GM15510 (cell line): ENCODE results near the gene NUP50.

ENCODE experiments used
- POLR2A ChIP-seq: IDR thresholded peaks from 3 replicates; pipeline ENCODE4 v1.6.1; 2011; ENCODE audit warnings: borderline replicate concordance; ENCODE audit not compliant: insufficient read length; ENCODE audit errors: extremely low read depth

Gene NUP50

DNA sequence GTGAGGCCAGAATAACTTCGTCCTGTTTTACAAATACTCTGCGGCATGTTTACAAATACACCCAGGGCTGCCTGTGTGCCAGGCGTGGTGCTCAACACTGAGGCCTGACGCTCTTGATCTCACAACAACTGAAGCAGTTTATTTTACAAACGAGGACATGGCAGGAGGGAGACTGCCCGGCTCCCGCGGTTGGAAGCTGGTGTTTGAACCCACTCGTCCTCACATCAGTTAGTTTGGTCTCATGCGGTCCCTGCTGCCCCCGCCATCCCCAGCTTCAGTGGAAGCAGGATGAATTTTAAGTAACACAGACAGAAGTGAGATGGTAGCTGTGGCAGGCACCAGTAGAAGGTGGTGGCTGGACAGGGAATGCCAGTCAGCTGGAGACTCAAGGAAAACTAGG, 60.6 kb downstream of the NUP50 start:
- no peak for TF ChIP-seq POLR2A

DNA sequence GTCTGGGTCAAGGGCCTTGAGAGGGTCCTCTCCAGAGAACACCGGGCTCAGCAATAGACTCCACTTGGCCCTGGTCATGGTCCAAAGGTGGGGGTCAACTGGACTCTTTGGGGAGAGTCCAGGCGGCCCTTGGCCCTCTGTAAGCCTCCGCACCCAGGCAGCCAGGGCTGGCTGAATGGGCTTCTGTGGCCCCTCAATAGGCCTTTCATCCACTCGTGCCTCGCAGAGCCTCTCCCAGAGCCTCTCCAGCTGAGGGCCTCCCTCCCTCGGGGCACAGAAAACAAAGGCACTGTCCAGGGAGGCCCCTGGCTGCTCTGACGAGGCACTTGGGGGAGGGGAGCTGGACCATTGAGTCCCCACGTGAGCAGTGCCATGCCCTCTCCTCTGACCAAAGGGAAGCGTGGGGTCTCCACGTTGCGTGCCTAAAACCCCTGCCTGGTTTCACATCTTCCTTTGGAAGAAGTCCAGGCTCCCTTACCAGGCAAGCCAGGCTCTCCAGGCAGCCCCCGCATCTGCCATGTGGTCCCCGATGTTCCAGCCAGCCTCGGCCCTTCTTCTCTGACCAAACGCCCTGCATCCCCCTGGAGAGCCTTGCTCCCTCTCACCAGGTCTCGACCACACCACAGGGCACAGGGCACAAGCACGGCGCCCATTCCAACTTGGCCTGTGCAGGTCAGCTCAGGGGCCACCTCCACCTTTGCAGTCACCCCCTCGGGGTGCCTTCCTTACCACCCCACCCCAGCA, 61.4 kb downstream of the NUP50 start:
- no peak for TF ChIP-seq POLR2A

GRCh38 chr22:45225732-45226502, 62.2 kb downstream of the NUP50 start:
- no peak for TF ChIP-seq POLR2A

- TF ChIP-seq POLR2A = no peak
These were observed 62.9 kb downstream of the NUP50 start for GRCh38 chr22:45226503-45227186.

DNA sequence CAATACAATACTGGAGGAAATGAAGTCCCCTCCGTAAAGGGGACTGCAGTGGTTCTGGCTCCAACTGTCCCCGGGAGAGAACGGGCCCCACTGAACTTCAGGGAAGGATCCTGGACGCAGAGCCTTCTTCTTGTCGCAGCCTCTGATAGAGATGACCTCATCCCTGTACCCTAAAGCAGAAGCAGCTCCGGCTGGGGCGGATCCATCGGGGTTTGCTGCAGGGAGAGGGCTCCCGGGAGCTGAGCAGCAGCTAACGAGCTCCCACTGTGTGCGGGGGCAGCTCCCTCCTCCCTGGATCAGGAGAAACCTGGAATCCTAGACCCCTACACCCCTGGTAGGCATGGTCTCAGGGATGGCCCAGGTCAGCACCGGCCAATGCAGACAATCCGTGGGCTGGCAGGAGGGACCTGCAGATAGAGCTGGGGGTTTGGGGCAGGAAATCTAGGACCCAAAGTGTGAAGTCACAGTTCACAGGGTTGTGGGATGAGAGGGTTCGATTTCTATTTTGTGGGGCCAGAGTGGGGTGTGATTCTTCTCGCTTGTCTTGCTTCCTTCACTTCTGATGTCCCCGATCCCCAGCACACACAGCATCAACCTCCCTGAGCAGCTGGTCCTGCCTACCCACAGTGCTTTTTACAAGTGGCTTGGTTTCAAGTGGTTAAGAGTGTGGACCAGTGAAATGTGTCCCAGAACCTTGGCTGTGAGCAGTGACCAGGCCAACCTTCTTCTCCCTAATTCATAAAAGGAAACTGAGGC, 64.1 kb downstream of the NUP50 start:
- TF ChIP-seq POLR2A = no peak

GRCh38 chr22:45228401-45228754, 64.7 kb downstream of the NUP50 start:
- no peak for TF ChIP-seq POLR2A

- no peak for TF ChIP-seq POLR2A
These were observed 65.5 kb downstream of the NUP50 start for GRCh38 chr22:45229181-45229580.

DNA sequence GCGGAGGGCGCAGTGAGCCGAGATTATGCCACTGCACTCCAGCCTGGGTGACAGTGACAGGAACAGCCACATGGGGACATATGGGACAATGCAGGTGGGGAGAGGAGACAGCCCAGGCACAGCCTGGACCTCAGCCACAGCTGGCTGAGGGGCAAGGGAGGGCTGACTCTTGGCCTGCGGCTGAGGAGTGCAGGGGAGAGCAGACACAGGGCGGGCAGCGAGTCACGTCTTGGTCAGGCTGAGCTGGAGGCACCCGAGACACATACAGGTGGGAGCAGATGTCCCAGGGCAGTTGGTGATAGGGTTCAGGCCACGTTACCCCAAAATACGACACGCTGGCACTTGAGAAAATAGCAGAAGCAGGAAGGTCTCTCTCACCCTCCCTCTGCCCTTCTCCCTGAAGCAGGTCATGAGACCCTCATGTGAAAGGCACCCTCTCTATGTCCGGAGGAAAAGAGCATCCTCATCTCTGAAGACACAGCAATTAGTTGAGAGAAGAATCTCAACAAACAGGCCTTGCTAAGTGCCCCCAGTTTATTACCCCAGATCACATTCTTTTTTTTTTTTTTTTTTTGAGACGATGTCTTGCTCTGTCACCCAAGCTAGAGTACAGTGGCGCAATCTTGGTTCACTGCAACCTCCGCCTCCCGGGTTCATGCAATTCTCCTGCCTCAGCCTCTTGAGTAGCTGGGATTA, 66.4 kb downstream of the NUP50 start:
- no peak for TF ChIP-seq POLR2A

- TF ChIP-seq POLR2A = no peak
These were observed 67.6 kb downstream of the NUP50 start for GRCh38 chr22:45231293-45231692.

DNA sequence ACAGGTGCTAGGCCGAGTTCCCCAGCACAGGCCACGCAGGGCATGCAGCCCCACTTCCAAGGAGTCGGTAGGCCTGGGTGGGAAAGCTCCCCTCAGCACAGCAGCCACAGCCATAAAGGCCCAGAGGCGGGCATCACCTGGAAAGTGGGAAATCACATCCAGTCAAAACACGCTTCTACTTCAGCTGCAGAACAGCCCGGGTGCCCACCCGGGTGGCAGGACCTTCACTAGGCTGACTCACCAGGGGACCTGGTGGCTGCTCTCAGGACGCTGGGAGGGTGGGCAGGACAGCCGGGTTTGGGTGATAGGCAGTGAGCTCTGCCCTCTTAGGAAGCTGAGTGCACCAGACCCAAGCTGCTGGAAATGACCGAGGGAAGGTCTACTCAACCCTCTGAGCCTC, 69.7 kb downstream of the NUP50 start:
- TF ChIP-seq POLR2A = no peak

- no peak for TF ChIP-seq POLR2A
These were observed 70.1 kb downstream of the NUP50 start for GRCh38 chr22:45233827-45234226.

GRCh38 chr22:45235101-45235777, 71.5 kb downstream of the NUP50 start:
- TF ChIP-seq POLR2A = peak; percentile 51

- TF ChIP-seq POLR2A = no peak
These were observed 72.2 kb downstream of the NUP50 start for GRCh38 chr22:45235851-45236342.

DNA sequence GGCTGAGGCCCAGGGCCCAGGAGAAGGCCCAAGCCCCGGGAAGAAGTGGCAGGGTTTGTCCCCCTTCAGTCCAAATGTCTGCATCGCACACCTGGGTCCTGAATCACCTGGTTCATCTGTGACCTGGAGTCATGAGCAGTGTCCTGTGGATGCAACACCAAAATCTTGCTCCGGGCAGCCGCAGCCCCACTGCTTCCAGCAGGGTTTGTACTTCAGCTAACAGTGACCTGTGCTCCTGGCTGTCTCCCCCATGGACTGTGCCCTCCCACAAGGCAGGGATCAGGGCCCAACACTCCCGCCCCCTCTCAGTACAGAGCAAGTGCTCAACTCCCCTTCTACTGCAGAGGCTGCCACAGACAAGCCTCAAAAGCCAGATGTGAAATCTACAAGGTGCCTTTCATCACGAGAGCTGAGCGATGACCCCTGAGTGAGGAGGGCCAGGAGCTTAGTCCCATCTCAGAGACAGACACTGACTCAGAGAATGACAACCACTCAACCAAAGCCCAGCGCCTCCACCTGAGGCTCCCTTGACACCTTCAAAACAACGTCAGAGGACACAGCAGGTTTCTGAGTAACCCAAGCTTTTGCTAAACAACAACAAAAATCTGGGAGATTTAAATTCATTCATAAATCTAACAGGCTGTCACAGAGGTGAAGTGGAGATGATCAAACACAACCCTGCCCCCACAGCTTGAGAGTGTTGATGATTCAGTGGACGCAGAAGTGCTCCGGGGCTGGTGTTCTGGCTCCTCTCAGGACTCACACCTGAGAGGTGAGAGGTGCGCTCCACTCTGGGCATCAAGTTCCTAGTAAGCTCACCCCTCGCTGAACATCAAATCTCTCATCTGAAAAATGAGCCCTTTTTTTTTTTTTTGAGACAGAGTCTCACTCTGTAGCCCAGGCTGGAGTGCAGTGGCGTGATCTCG, 73.6 kb downstream of the NUP50 start:
- TF ChIP-seq POLR2A = no peak
